Osteocyte (in vitro differentiated cells): ENCODE results near the gene LRRC57. TPM values are rescaled to one million over a fixed set of nuclear protein-coding genes. Genes with fewer than 3 reads are reported as not detected.
"Not testable (repeated sequence)": the region's sequence is repeated elsewhere in the genome, so short reads cannot be mapped to it uniquely, and the experiment has no call there.

Experiments
- DNase-seq: peaks from one replicate; pipeline ENCODE4 v3.0.0; 2021; ENCODE audit warnings: mixed read lengths; ENCODE audit not compliant: unreplicated experiment; ENCODE audit errors: extremely low spot score
- H3K27ac Mint-ChIP-seq: one replicate; pipeline ENCODE4 v1.8.0; 2021; ENCODE audit warnings: mild to moderate bottlenecking, mixed read lengths; ENCODE audit not compliant: unreplicated experiment
- H3K27me3 Mint-ChIP-seq: one replicate; pipeline ENCODE4 v1.8.0; 2021; ENCODE audit warnings: mixed read lengths; ENCODE audit not compliant: unreplicated experiment
- H3K36me3 Mint-ChIP-seq: one replicate; pipeline ENCODE4 v1.8.0; 2021; ENCODE audit warnings: mixed read lengths; ENCODE audit not compliant: unreplicated experiment
- H3K4me1 Mint-ChIP-seq: one replicate; pipeline ENCODE4 v1.8.0; 2021; ENCODE audit warnings: mixed read lengths; ENCODE audit not compliant: unreplicated experiment
- H3K4me3 Mint-ChIP-seq: one replicate; pipeline ENCODE4 v1.8.0; 2021; ENCODE audit warnings: mild to moderate bottlenecking, moderate library complexity, mixed read lengths; ENCODE audit not compliant: unreplicated experiment
- H3K9me3 Mint-ChIP-seq: one replicate; pipeline ENCODE4 v1.8.0; 2021; ENCODE audit warnings: mixed read lengths; ENCODE audit not compliant: unreplicated experiment
- total RNA-seq: library from RNA; stranded (reverse); gene quantifications from 2 replicates; pipeline ENCODE4 v1.2.1, GENCODE V29; 2021
- TF ChIP-seq, protein P1 (sequence below): fragments of 200-600 bp; sonication (generic); IDR thresholded peaks from 2 replicates; pipeline ENCODE4 v1.5.0; 2021; ENCODE audit warnings: antibody characterized with exemption, mild to moderate bottlenecking, moderate library complexity

The LRRC57 gene
- total RNA-seq, 1 donor from 2014 or later = 38.9 TPM

DNA sequence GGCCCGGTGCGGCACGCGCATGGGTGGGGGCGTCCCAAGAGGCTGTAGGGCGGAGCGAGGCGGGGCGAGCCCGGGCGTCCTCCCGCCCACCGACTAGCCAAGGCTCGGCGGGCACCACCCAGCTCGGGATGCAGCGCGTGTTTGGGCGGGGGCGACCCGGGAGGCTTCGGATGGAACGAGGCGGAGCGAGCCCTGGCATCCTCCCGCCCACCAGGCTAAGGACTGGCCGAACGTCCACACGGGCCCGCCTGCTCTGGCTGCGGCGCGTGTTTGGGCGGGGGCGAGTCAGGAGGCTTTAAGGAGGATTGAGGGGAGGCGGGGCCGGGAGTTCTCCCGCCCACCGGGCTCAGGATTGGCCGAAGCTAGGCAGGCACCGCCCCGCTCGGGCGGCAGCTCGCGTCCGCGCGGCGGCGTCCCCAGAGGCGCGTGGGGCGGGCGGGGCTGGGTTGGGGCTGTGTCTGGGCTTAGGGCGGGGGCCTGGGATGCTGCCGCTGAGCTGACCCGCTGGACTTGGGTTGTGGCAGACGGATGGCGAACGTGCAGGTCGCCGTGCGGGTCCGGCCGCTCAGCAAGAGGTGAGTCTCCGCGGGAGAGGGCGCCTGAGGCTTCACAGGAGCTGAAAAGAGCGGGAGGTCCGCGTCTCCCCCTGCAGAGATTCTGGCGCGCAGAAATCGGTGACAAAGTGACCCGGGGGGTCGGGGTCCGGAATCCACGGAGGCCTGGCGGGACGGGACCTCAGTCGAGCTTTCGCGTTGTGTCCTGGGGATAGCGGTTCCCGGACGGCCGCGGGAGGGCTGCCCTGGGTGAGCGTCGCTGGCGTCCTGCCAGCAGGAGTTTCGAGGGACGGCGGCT is 26.8 kb upstream of the LRRC57 start, which contains the start of gene STARD9:
STARD9 (plus strand) TSS at position 419 of the 852 bp plus-strand sequence; CDS start at position 529, 110 bp downstream.
- Mint-ChIP-seq H3K27ac (peak within 1 kb of the TSS; percentile 94), H3K9me3 (no peaks in the 10 kb centered on the region), H3K4me1 (peaks cover 22% of the 10 kb centered on the region), H3K4me3 (peak within 1 kb of the TSS; percentile 99), H3K36me3 (no peaks in the 10 kb centered on the region), H3K27me3 (no peaks in the 10 kb centered on the region)
- peak; percentile 100 for DNase-seq
- TF ChIP-seq, protein P1, sequence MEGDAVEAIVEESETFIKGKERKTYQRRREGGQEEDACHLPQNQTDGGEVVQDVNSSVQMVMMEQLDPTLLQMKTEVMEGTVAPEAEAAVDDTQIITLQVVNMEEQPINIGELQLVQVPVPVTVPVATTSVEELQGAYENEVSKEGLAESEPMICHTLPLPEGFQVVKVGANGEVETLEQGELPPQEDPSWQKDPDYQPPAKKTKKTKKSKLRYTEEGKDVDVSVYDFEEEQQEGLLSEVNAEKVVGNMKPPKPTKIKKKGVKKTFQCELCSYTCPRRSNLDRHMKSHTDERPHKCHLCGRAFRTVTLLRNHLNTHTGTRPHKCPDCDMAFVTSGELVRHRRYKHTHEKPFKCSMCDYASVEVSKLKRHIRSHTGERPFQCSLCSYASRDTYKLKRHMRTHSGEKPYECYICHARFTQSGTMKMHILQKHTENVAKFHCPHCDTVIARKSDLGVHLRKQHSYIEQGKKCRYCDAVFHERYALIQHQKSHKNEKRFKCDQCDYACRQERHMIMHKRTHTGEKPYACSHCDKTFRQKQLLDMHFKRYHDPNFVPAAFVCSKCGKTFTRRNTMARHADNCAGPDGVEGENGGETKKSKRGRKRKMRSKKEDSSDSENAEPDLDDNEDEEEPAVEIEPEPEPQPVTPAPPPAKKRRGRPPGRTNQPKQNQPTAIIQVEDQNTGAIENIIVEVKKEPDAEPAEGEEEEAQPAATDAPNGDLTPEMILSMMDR = no peak

DNA sequence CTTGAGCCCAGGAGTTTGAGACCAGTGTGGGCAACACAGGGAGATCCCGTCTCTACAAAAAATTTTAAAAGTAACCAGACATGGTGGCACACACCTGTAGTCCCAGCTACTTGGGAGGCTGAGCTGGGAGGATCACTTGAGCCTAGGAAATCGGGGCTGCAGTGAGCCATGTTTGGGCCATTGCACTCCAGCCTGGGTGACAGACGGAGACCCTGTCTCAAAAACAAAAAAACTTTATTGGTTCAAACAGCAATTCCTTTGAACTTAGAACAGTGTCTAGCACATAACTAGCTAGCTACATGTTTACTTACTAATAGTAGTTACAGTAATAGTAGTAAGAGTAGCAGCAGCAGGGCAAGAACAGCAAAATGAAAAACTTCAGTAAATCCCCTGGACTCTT is 10.1 kb upstream of the LRRC57 start:
- Mint-ChIP-seq H3K27me3 (no peaks in the 10 kb centered on the region), H3K4me3 (no peak overlapping the region), H3K36me3 (peaks cover 31% of the 10 kb centered on the region), H3K27ac (no peak overlapping the region), H3K9me3 (no peaks in the 10 kb centered on the region), H3K4me1 (no peaks in the 10 kb centered on the region)
- no peak for DNase-seq
- TF ChIP-seq, protein P1 = no peak

DNA sequence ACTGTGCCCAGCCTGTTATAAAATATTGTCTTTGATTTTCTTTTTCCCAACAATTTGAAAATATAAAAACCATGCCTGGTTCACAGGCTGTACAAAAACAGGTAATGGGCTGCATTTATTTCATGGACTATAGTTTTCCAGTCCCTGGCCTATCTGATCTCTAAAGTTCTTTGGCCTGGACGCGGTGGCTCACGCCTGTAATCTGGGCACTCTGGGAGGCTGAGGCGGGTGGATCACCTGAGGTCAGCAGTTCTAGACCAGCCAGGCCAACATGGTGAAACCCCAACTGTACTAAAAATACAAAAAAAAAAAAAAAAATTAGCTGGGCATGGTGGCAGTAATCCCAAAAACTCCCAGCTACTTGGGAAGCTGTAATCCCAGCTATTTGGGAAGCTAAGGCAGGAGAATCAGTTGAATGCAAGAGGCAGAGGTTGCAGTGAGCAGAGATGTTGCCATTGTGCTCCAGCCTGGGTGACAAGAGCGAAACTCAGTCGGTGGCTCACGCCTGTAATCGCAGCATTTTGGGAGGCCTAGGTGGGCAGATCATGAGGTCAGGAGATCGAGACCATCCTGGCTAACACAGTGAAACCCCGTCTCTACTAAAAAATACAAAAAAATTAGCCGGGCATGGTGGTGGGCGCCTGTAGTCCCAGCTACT is 8.1 kb upstream of the LRRC57 start:
- not testable (repeated sequence) for H3K27me3 Mint-ChIP-seq, H3K4me1 Mint-ChIP-seq, H3K27ac Mint-ChIP-seq, H3K9me3 Mint-ChIP-seq, H3K4me3 Mint-ChIP-seq, DNase-seq
- peaks cover 26% of the 10 kb centered on the region for H3K36me3 Mint-ChIP-seq

DNA sequence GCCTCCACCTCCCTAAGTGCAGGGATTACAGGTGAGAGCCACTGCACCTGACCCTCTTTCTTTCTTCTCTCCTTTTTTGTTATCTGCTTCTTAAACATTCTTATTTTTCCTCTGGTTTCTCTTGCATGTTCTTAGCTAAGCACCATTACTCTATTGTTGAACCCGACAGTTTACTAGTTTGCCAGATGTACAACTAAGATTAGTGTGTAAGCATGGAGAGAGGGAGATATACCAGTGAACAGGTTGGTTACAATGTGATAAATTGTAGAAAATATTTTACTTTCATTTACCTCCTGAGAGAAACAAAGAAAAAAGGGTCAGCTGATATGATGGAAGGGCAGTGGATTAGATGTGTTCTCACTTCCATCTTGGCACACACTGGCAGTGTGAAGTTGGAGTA is 5.0 kb upstream of the LRRC57 start:
- Mint-ChIP-seq H3K27me3 (no peaks in the 10 kb centered on the region), H3K4me1 (peaks cover 8% of the 10 kb centered on the region), H3K27ac (no peak overlapping the region), H3K9me3 (no peaks in the 10 kb centered on the region), H3K4me3 (no peak overlapping the region), H3K36me3 (peaks cover 5% of the 10 kb centered on the region)
- TF ChIP-seq, protein P1 = no peak
- no peak for DNase-seq

DNA sequence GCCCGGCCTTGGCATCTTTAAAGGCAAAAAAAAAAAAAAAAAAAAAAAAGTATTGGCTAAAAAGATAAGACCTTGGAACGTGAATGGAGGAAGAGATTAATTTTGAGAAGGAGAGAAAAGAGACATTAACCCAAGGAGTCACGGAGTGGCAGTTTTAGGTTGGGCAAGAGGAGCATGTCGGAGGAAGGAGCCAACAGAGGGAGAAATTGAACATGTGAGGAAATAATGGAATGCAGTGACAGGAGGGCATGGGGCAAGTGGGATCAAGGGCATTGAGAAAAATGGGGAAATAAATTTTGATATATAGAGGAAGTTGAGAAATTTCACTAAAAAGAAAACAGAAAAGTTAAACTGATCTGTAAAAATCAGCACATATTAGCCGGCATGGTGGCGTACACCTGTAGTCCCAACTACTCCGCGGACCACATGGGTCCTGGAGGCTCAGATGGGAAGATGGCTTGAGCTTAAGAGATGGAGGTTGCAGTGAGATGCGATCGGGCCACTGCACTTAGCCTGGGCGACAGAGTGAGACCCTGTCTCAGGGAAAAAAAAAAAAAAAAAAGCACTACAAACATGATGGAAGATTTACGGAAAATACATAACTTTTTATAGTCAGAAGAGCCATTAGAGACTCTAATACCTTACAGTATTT is 1.3 kb upstream of the LRRC57 start:
- no peak for DNase-seq
- Mint-ChIP-seq H3K4me1 (peaks cover 29% of the 10 kb centered on the region), H3K9me3 (no peaks in the 10 kb centered on the region), H3K4me3 (peak overlapping the region; percentile 95), H3K27ac (peak overlapping the region; percentile 38), H3K36me3 (peaks cover 10% of the 10 kb centered on the region), H3K27me3 (no peaks in the 10 kb centered on the region)
- TF ChIP-seq, protein P1 = no peak
